ENCODE data around the gene GATA5.

GRCh38 chr20:62436692-62437091, 39.1 kb downstream of the GATA5 start:
- no peak for TF ChIP-seq CTCF (IDR thresholded peaks at IDR 0.05; ENCODE audit: poor library complexity, severe bottlenecking)
- no peak for TF ChIP-seq MXI1 (conservative IDR thresholded peaks at IDR 0.05; ENCODE audit: poor library complexity, severe bottlenecking)
- no peak for TF ChIP-seq EP300 (conservative IDR thresholded peaks at IDR 0.05; ENCODE audit: poor library complexity, severe bottlenecking)
- no peak for TF ChIP-seq EZH2 (IDR thresholded peaks at IDR 0.05; ENCODE audit: borderline replicate concordance, insufficient read depth, low read length, poor library complexity, severe bottlenecking)
- TF ChIP-seq POLR2AphosphoS5 (IDR thresholded peaks at IDR 0.05), result no peak
- no peak for TF ChIP-seq REST (IDR thresholded peaks at IDR 0.05; ENCODE audit: borderline replicate concordance)
- TF ChIP-seq SMC3 (conservative IDR thresholded peaks at IDR 0.05; ENCODE audit: poor library complexity), result no peak
- no peak for TF ChIP-seq RAD21 (conservative IDR thresholded peaks at IDR 0.05)
